Heart left ventricle (tissue), 13 donors: Measurements from ENCODE around the gene TAS2R19.

Experiments used
- CTCF ChIP-seq, 12 donors: fragments of 200-600 bp; sonication (generic) in 4 of 12; IDR thresholded peaks; one replicate each; pipeline versions ENCODE4 v1.5.0 to v1.8.0; 2018 to 2022; ENCODE audit warnings: antibody characterized with exemption in 12 of 12, mild to moderate bottlenecking in 5 of 12
- POLR2A ChIP-seq, 2 donors: fragments of 450-650 bp; IDR thresholded peaks; one replicate each; pipeline ENCODE4 v1.6.1; 2017; ENCODE audit warnings: antibody characterized with exemption in 2 of 2, mild to moderate bottlenecking in 2 of 2, moderate library complexity in 2 of 2
- donor health status: ischemic (EF 13 %, LVEDD 7.1; RV severe dilation, severe dysfunction).
- donor health status: DM: no; HTN: yes; CAD: no.
- donor health status: DM: no; HTN: no; CAD: no.
- donor health status: ischemic (EF 25% LVEDD 6.9; RV normal size, moderate dysfunction).
- donor health status: ischemic (EF 25% LVEDD 5.7; RV mildly dilated, moderate dysfunction).
- donor health status: ischemic (EF 35%, LVEDD 5.7; RV mildly dilated, moderate dysfunction).
- donor health status: nonischemic (EF 11% LVEDD 7.7; RV severe dilation, severe dysfunction).
- donor health status: DM: yes; HTN: yes; CAD: no.
- donor health status: PGD.
- donor health status: ischemic (EF 29% LVEDD 5.4; RV normal size, mild dysfunction).
- donor health status: nonischemic (EF 23%, LVEDD 6.1; RV moderate dilation, normal function).

- TF ChIP-seq CTCF (IDR thresholded peaks at IDR 0.05) (no peak), POLR2A (IDR thresholded peaks at IDR 0.05) (no peak)
Measured at GRCh38 chr12:11067514-11067913, 45.1 kb upstream of the TAS2R19 start.
